Caki2 (cell line): Measurements from ENCODE around the gene DNAJA3. TPM values are rescaled to one million over a fixed set of nuclear protein-coding genes. Genes with fewer than 3 reads are reported as not detected.
A peak's percentile ranks its signal among the peaks of the same experiment; 100 is the strongest.

Experiments used
- DNase-seq: peaks from one replicate; pipeline ENCODE4 v3.0.0-alpha.2; 2015; ENCODE audit warnings: low read depth
- in situ Hi-C: cut with HindIII; loops from 2 replicates; pipeline ENCODE4 v1.10.0; 2016; ENCODE audit warnings: low sequenced_read_pairs, low pct_unique_long_range_greater_than_20kb, mixed read lengths
- total RNA-seq: library from RNA; depleted of rRNA; stranded (reverse); fragments of >200 nt; shearing (Covaris generic); gene quantifications from 2 replicates; pipeline ENCODE4 v1.2.3, GENCODE V29; 2014; ENCODE audit warnings: low replicate concordance; rRNA removed

The DNAJA3 gene
- 106 and 136 TPM in 2 replicates for total RNA-seq

DNA sequence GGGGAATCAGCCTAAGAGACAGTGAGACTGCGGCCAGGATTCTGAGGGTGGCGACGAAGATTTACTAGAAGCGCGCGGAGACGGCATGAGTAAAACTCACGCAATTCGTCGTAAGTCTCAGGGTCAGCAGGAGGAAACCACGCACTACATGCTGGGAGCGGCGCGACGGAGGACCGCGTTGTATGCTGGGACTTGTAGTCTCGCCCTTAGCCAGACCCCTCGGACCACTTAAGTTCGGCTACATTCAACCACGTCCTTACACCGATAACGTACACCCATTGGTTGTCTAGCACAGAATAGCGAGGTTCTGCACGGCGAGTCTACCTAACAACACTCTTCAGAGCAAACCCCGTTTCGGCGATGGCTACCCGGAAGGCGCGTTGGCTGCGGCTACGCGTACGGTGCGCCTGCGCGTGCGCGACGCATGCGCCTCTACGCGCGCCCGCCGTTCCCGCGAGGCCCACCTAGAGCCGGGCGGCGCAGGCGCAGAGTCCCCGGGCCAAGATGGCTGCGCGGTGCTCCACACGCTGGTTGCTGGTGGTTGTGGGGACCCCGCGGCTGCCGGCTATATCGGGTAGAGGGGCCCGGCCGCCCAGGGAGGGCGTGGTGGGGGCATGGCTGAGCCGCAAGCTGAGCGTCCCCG is at the start of gene DNAJA3:
Gene DNAJA3 (plus strand): TSS at position 491 of the 643 bp plus-strand sequence. CDS start 14 bp downstream, at position 505.
- peak; percentile 97 for DNase-seq
- in situ Hi-C loops: no loop called here

DNA sequence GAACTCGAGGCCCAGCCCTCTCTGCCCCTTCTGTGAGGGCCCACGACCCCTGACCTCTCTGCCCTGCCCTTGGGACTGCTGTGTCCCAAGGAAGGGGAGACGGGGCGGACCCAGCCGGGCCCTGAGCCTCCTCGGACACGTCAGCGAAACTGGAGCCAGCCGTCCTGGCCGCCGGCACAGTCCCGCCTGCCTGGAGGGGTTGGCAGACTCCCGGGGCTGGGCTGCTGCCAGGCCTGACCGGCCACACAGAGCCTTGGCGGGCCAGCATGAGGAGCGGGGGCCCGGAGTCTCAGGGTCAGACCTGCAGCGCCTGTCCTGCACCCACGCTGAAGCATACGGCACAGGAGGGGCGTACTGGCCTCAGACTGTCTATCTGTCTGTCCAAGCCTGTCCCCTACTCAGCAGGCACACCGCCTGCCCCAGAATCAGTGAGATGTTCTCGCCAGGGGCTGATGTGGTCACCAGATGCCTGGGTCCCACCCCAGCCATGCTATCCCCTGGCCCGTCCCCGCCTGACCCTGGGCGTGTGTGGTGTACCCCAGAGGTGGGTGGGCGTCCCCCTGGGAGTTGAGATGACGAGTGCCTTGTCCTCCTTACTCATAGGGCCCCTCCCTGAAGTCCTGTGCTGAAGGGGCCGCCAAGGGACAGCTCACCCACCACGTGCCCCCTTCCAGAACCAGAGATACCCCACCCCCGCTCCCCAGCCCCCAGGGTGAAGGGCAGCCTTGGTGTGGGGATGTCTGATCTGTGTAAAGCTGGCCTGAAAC is 49.4 kb upstream of the DNAJA3 start:
- no peak for DNase-seq
- in situ Hi-C loops: no loop called here

- in situ Hi-C loops: no loop called here
- DNase-seq: no peak
These were observed 48.6 kb upstream of the DNAJA3 start for GRCh38 chr16:4376893-4377572.

GRCh38 chr16:4377573-4378154 is 48.0 kb upstream of the DNAJA3 start:
- in situ Hi-C loops: no loop called here
- no peak for DNase-seq

DNA sequence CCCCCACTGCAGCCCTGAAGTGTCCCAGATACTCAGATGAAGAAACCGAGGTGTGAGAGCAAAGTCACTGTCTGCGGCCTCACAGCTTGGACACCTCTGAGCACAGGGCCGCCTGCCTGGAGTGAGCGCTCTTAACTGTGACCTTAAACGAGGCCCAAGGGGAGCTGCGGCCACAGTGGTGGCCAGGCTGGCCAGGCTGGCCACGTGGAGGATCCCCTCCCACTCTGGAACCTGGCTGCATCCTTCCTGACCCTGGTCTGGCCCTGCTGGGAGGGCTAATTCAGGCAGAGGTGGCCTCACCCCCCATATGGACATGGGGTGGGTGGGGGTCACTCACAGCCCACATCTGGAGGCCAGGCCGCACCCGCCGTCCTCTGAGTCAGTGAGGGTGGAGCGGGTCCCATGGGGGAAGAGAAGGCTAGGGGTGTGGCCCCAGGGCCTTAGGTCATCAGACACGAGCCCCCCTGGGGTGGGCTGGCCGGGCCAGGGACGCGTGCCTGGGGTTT is 47.5 kb upstream of the DNAJA3 start:
- in situ Hi-C loops: no loop called here

DNA sequence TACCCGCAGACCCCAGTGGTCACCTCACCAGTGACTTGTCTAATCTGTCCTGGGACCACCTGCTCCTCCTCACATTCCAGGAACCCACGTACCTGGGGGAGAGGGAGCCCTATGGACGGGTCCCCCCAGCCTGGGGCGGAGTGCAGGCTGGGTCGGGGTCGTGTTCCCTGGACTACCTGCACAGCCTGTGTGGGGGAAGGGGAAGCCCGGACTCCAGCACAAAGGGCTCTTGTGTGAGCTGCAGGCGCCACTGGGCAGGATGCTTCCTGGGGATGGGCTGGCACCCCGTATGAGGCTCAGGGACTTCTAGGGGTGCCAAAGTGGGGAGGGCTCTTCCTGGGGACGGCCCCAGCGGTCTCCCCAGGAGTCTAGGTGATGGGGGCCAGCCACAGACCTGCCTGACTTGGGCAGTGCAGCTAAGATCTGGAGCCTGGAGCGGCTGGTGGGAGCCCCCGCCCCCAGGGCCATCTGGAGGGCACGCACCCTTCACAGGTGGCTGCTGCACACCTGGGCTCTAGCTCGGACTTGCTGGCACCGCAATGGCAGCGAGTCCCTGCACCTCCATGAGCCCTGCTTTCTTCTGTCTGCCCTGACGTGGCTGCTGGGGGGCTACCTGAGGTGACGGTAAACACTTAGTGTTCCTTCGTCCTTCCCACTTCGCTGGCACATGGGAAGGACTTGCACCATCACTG is 46.5 kb upstream of the DNAJA3 start:
- no peak for DNase-seq
- in situ Hi-C loops: no loop called here

More for the DNA sequence above, 47.5 kb upstream of the DNAJA3 start:
- DNase-seq: no peak

GRCh38 chr16:4380119-4381063 is 45.3 kb upstream of the DNAJA3 start:
- in situ Hi-C loops: no loop called here
- no peak for DNase-seq

- DNase-seq: no peak
- in situ Hi-C loops: no loop called here
These were observed 44.4 kb upstream of the DNAJA3 start for GRCh38 chr16:4381072-4381934.

DNA sequence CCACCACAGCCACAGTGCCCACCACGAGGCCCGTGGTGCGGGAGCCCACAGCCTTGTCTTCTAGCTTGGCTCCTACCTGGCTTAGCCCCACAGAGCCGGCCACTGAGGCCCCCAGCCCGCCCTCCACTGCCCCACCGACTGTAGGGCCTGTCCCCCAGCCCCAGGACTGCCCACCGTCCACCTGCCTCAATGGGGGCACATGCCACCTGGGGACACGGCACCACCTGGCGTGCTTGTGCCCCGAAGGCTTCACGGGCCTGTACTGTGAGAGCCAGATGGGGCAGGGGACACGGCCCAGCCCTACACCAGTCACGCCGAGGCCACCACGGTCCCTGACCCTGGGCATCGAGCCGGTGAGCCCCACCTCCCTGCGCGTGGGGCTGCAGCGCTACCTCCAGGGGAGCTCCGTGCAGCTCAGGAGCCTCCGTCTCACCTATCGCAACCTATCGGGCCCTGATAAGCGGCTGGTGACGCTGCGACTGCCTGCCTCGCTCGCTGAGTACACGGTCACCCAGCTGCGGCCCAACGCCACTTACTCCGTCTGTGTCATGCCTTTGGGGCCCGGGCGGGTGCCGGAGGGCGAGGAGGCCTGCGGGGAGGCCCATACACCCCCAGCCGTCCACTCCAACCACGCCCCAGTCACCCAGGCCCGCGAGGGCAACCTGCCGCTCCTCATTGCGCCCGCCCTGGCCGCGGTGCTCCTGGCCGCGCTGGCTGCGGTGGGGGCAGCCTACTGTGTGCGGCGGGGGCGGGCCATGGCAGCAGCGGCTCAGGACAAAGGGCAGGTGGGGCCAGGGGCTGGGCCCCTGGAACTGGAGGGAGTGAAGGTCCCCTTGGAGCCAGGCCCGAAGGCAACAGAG is 43.5 kb upstream of the DNAJA3 start:
- in situ Hi-C loops: no loop called here
- no peak for DNase-seq

DNA sequence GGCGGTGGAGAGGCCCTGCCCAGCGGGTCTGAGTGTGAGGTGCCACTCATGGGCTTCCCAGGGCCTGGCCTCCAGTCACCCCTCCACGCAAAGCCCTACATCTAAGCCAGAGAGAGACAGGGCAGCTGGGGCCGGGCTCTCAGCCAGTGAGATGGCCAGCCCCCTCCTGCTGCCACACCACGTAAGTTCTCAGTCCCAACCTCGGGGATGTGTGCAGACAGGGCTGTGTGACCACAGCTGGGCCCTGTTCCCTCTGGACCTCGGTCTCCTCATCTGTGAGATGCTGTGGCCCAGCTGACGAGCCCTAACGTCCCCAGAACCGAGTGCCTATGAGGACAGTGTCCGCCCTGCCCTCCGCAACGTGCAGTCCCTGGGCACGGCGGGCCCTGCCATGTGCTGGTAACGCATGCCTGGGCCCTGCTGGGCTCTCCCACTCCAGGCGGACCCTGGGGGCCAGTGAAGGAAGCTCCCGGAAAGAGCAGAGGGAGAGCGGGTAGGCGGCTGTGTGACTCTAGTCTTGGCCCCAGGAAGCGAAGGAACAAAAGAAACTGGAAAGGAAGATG is 42.8 kb upstream of the DNAJA3 start:
- in situ Hi-C loops: no loop called here
- no peak for DNase-seq

GRCh38 chr16:4383591-4384444 is 41.9 kb upstream of the DNAJA3 start:
- DNase-seq: no peak

DNA sequence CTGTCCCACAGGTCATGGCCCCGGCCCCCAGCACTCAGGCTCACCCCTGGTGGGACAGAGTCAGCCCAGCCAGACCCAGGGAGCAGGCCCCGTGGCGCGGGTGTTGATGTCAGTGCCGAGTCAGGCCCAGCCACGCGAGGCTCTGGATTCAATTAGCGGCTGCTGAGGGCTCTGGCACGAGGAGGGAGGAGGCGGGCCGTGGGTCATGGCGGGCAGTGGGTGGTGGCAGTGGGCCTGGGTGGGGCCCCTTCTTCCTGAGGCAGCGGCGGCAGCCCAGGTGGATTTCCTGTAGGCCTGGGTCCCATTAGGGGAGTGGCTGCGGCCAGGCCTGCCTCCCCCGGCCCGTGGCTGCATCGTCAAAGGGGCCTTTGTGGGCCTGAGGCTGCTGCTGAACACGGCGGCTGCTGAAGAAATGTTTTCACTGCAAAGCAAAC is 41.1 kb upstream of the DNAJA3 start:
- DNase-seq: no peak
- in situ Hi-C loops: no loop called here

More at GRCh38 chr16:4383591-4384444, 41.9 kb upstream of the DNAJA3 start:
- in situ Hi-C loops: no loop called here

DNA sequence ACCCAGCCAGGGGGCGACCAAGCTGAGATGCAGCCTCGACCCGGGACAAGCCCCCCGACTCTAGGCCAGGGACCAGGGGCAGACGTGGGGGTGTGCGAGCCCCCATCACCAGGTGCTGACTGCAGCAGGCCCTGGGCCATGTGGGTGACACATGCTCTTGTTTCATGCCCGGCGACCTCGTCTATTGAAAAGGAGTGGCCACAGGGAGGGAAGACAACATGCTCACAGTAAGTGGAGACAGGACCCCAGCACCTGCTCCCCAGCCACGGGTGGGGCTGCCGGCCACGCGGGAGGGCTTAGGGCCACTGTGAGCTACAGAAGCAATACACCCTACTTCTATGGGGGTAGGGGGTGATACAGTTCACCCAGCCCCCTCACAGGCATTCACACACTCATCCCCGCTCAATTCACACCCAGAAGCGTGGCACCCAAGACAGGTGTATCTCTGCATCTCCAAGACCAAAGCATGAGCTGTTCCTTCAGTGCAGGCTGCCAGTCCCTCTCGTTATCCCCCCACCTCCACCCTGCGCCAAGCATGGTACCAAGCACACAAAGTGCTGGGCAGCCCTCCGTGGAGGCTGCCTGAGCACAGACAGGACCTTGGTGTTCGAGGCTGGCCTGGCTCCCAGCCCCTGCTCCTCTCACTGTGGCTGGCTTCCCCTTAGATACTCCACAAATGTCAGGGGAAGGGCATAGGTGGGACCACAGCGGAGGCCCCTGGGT is 40.4 kb upstream of the DNAJA3 start:
- DNase-seq: no peak
- in situ Hi-C loops: no loop called here
